ENCODE results near the gene C14orf132.
"Not testable (repeated sequence)": the region's sequence is repeated elsewhere in the genome, so short reads cannot be mapped to it uniquely, and the experiment has no call there.

C14orf132 gene

DNA sequence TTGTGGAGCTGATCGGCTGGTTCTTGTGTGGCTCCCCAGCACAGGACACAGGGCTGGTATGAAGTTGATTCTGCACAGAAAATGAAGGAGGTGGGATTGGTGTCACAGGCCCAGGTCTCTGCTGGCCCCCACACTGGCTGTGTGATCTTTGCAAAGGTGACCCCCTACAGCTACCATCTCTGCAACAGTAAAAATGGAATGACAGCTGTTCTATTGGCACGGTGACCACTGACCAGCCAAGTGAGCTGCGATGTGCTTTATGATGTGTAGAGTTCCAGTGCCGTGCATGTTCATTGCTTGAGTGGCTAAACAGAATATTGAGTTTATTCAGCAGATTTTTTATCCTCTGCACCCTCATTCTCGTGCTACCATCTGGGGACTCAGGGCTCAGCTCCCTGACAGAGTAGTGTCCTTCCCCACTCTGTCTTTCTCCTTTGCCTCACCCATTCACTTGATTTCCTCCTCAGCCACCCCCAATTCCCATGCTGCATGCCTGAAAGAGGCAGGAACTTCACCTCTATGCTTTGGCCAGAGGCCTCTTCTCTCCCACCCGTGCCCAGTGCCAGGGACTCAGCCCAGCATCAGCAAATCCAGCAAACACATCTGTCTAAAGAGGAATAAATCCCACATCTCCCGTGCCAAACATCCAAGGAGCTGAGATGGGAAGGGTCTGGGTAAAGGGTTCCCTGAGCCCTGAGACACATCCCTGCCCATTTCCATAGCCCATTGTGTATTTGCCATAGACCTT is 21.2 kb downstream of the C14orf132 start:
- DNase-seq: no peak

DNA sequence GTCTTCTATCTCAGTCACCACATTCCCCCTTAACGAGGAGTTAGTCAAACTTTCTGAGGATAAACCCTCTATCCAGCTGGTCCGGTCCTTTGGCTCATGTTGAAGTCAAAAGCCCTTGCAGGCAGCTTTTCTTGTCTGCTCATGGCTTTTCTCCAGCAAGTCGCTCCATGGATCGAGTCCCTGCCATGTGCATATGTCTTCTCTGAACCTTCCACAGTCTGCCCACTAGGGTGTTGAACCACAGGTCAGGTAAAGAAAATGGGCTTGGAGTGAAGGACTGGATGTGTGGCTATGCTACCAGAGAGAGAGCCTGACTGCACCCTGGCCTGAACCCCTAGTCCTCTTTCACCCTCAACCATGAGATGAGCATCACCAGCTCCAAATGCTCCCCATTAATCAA is 22.8 kb downstream of the C14orf132 start:
- DNase-seq: no peak

DNA sequence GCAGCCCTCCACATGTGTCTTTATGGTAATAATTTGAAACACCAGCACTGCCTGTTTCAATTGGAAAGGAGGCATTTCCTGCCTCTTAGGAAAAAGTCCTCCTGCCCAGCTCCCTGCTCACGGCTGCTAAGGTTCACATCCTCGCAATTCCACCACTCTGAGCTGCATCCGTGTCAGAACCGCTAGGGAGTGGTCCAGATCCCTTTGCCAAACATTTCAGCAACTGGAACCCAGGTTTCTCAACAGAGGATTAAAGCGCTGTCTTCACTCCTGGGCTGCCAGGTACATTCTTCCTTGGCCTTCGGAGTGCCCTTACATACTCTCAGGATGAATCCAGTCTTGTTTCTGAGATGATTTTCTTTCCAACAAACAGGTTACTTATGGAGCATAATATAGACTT is 23.3 kb downstream of the C14orf132 start:
- DNase-seq: no peak

DNA sequence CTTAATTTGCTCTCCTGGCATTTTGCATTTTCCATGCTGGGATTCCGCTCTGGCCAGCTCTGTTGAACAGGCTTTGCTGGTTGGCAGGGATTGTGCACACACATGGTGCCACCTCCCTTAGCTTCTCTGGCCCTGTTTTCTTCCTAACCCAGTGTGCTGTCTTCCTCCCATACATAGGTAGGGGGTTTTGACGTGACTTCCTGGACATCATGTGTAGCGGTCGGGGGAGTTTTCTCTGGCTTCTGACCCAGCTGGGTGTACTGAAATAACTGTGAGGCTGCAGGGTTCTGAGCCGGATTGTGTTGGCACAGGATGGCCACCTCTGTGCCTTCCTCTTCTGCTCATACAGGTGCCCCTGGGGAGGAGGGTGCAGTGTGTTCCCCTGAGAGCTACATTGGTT is 25.7 kb downstream of the C14orf132 start:
- DNase-seq: no peak

DNA sequence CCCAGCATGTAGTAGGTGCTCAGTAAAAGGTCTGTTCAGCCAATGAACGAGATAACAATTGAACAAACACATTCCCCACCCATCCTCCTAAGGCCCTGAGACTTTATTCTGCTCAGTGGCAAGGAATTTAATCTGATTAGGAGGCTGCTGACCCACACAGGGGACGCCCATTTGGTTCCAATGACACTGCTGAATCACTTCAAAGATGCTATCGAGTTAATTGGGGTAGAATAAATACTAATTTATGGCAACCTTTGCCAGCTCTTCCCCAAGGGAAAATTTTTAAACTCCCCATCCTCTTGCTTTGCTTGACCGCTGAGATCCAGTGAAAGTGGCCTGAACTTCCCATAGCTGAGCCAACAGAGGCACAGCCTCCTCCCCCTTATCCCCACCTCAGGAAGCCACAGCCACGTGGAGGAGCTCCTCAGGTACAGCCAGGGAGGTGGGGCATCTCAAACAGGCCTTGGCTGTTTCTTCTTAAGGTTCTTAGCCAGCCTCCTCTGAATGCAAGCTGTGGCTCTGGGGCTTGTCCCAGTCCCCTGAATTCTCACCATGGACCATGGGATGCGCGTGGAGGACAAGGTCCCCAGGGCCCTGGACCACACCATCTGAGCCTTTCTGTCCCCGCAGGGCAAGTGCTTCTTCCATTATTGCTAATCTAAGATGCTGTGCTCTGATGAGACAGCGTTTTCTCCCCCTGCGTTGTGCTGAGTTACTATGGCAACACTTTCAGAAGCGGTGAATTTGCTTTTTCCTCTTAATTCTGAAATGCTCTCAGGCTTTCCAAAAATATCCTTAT is 26.7 kb downstream of the C14orf132 start:
- DNase-seq: no peak

DNA sequence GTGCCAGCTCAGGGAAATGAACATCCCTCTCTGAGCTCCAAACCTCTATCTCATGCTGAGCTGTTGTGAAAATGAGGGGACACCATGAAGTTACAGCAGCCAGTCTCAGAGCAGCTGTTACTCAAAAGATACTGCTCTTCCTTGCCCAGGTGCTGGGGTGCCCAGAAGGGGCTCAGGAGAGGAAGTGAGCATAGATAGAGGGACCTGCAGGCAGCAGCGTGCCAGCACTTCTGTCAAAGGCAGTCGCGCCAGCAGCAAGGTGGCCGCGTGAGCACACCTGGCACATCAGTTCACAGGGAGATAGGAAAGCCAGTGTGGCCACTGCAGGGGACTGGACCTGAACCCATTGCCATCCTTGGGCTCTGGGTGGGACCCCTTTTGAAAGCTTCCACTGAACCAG is 27.8 kb downstream of the C14orf132 start:
- no peak for DNase-seq

DNA sequence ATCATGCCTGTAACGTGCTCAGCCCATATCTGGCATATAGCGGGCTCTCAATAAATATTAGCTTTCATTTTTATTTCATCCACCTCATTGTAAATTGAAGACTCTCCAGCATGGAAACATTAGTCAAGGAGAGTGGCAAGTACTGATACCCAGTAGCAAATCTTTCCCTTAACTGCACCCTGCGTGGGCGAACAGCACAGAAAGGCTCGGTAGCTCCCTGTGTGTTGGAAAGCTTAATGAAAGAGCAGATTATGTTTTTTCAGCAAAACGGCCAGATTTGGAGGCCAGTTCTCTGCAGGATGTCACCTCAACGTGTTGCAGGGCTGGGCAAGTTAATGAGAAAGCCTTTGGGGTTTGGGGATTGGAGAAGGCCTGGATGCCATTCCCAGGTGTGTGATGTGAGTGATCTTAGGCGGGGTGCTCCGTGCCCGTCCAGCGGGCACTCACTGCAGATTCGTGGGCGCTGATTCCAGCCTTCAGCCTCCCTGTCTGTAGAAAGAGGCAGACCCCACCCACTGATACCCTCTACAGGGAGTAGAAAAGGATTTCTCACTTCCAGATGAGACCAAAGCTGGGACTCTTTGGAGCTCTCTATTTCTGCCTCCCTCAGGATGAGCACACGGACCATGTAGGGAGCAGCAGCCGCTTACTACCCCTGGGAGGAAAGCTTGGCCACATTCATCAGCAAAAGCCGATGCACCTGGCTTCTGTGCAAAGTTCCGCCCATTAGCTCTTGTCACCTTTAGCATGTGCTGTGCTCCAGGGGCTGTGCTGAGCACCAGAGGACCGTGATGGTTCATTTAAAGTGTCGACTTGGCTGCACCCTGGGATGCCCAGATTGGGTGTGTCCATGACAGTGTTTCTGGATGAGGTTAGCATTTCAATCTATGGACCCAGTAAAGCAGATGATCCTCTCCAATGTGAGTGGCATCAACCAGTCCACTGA is 29.1 kb downstream of the C14orf132 start:
- DNase-seq: no peak

DNA sequence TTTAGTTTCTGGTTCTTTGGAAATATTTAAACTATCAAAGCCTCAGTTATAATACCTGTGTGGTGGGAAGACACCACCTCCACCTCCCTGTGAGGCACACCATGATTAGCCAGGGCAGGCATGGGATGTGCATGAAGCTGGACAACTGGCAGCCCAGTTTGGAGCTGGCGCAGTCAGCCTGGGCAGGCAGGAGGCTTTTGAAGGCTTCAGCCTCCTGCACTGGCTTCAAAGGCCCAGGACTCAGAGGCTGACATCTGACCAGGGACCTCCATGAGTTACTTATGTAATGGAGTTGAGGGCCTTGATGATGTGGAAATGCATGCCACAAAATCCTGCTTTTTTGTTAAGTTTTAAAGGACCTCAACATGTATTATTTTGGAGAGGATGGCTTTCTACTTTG is 30.3 kb downstream of the C14orf132 start:
- no peak for DNase-seq

DNA sequence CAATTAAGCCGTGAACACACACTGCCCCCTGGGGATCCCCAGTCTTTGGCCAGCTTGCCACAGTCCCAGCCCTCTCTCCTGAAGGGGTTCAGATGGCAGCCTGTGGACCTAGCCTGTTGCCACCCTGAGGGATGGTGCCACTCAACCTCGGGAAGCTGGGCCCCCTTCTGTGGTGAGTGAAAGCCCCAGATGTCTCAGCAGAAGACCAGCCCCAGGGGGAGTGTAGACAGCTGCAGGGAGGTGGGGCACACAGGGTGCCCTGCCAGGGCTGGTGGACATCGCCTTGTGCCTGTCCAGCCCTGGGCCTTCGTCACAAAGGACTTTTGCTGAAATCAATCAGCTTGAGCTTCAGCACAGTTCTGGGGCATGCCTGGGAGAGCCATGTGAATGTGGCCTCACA is 32.4 kb downstream of the C14orf132 start:
- no peak for DNase-seq

DNA sequence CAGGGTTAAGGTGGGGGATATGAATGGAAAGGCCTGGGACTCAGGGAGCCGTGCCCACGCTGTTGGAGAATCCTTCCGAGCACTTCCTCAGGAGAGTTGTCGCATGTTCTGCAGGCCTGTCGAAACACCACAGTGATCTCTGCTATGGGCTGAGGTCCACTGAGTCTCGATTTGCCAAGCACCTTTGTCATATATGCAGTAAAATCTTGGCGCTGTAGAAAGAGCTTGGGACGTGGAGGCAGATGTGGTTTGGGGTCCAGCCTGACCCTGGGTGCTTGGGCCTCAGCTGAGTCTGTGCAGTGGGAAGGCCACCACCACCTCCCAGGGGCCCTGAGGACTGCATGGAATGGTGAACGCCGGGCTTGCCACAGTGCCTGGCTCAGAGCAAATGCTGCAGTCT is 32.9 kb downstream of the C14orf132 start:
- DNase-seq: no peak

DNA sequence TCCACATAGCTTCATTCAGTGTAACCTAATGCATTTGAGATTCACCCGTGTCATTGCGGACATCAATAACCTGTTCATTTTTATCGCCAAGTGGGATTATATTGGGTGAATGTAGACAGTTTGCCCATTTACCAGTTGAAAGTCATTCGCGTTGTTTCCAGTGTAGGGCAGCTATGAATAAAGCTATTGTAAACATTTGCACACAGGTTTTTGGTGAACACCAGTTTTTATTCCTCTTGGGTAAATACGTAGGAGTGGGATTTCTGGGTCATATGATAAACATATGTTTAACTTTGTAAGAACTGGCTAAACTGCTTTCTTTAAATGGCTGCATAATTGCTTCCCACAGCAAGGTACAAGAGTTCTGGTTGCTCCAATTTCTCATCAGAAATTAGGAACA is 33.6 kb downstream of the C14orf132 start:
- DNase-seq: no peak

DNA sequence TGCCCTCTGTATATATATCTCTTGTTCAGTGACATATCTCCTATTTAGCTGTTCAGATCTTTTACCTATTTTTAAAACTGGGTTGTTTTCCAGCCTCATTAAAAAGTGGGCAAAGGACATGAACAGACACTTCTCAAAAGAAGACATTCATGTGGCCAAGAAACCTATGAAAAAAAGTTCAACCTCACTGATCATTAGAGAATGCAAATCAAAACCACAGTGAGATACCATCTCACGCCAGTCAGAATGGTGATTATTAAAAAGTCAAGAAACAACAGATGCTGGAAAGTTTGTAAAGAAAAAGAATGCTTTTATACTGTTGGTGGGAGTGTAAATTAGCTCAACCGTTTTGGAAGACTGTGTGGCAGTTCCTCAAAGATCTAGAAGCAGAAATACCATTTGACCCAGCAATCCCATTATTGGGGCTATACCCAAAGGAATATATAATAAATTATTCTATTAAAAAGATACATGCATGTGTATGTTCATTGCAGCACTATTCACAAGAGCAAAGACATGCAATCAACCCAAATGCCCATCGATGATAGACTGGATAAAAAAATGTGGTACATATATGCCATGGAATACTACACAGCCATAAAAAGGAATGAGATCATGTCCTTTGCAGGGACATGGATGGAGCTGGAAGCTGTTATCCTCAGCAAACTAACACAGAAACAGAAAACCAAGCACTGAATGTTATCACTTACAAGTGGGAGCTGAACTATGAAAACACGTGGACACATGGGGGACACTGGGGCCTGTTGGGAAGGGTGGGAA is 34.3 kb downstream of the C14orf132 start:
- DNase-seq: not testable (repeated sequence)

DNA sequence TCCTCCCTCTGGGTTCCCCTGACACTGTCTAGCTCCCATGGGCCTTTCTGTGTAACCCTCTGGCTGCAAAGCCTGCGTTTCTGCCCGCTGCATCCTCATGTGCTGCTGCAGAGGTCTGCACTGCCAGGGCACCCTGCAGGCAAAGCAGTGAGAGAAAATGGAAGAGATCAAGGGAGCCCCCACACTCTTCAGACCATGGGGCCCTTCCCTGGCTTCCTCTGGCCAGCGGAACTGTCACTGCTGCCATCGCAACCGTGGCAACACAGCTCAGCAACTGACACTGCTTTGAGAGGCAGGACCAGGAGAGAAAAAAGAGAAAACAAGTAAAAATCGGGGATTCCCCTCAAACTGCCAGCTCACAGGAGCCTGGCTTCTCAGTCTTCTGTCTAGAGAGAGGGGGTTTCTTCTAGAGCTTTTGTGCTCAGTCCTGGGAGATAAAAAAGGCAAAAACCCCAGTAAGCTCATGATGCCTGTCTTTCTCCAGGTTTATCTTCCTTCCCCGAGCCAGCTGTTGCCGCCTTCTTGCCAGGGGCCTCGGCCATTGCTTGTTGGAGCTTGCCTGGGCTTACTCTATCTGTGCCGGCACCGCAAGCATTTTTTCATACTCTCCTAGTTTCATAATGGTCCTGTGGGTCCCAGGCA is 38.9 kb downstream of the C14orf132 start:
- DNase-seq: no peak

DNA sequence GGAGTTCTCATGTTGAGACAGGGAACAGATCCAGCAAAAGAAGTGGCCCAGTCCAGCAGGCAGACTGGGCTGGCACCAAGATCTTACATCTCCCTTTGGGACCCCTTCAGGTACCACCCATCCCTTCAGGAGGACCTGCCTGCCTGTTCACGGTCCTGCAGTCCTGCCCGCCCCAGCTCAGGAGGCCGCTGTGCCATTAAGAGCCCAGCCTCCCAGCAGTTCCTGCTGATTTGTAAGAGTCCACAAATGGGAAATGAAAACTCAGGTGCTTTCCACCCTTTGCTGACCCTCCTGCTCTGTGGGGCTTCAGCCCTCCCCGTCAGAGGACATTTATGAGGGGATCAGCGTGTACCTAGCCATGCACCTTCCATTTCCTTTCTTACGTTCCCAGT is 39.5 kb downstream of the C14orf132 start:
- DNase-seq: no peak

DNA sequence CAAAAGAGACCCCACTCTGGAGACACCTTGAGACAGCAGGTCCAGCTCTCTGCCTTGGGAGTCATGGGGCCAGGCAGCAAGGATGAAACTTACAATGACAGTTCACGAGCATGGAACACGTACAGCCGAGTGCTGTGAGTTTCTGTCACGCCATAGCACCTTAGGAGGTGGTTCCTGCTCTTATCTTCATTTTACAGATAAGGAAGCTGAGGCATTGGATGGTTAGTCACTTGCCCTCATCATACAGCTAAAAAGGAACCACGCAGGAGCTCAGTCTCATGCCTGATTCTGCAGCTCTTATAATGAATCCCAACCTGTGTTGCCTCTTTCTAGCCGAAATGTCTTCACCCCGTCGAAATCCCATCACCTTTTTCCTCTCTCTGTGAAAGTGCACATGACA is 39.9 kb downstream of the C14orf132 start:
- DNase-seq: no peak

DNA sequence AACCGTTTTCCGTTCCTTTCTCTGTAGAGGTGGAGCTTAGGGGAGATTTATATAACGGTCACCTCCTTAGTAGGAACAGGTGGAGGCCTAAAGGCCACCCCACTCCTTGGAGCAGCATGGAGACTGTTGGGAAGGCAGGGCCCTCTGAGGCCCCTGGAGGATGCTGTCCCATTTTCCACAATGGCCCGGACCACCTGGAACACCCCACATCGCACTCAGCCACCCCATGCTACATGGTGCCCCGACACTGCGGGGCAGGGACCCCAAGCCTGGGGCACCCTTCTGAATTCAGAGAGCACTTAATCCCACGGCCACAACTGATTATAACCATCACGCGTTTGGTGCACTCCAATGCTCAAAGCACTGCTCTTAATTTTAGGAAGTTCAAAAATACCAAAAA is 41.4 kb downstream of the C14orf132 start:
- DNase-seq: no peak

DNA sequence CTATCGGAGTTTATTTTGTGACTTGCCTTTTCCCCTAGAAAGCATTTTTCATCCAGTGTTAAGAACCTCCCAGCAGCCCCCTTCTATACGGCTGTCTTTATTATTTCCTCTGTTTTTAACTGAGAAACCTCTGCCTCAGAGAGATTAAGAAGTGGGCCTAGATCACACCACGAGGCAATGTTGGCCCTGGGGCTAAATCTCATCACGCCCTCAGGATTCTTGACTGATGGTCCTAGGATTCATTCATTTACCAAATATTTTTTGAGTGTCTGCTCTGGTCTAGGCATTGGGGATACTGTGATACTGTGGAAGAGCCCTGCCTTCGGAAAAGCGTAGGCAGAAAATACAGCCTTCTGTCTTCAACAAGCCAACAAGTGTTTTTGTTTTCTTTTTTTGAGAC is 42.1 kb downstream of the C14orf132 start:
- DNase-seq: no peak

DNA sequence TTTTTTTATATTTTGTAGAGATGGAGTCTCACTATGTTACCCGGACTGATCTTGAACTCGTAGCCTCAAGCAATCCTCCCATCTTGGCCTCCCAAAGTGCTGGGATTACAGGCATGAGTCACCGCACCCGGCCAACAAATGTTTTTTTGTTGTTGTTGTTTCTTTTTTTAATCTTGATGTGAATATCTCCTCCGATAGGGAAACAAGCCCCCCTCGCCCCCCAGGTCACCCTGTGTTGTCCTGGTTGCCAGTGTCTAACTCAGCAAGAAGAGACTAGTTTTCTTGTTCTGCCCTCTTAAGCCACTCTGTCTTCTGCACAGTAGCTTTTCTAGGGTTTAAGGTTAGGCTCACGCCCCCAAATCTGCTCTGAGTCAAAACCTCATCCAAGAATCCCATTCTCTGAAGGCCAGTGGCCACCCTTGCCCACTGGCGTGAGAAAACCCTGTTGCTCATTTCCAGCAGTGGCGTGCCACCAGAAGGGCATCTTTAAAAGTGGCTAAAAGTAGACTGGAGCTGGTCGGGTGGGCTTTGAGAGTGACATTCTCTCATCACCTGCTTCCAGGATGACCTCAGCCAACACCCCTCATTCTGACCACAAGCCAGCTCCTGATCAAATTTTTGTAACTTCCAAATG is 42.7 kb downstream of the C14orf132 start:
- no peak for DNase-seq

DNA sequence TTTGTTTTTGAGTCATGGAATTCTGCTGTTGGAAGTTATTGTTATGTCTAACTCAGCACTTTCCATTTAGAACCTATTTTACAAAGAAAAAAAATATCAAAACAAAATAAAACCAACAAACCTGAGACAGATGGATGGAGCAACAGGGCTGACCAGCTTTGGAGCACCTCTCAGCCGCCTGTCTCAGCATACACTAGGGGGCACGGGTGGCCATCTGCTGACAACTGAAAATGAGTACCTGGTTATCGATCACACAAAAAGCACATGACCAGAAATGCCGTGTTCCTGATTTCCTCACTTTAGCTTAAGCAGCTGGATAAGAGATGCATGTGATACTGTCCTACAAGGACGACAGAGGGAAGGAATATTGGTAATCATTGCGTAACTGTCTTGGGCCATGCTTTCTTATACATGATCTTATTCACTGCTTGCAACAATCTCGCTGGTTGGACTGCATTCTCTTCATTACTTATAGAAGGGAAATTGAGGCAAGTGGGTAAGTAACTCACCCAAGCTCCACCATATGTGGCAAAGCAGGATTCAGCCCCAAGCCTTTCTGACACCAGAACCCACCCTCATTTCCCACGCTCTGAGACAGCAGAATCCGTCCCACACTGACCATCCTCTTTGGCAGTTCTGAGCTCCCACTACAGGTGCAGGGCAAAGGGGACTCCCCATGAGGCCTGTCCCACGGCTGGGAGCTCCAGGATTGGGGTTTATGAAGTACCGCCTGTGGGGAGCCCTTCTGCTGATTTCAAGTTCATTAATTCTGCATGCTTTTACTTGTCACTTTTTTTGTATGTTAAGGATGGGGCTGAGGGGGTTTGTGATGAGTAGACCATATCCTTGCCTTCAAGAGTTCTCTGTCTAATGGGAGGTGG is 43.5 kb downstream of the C14orf132 start:
- DNase-seq: no peak

DNA sequence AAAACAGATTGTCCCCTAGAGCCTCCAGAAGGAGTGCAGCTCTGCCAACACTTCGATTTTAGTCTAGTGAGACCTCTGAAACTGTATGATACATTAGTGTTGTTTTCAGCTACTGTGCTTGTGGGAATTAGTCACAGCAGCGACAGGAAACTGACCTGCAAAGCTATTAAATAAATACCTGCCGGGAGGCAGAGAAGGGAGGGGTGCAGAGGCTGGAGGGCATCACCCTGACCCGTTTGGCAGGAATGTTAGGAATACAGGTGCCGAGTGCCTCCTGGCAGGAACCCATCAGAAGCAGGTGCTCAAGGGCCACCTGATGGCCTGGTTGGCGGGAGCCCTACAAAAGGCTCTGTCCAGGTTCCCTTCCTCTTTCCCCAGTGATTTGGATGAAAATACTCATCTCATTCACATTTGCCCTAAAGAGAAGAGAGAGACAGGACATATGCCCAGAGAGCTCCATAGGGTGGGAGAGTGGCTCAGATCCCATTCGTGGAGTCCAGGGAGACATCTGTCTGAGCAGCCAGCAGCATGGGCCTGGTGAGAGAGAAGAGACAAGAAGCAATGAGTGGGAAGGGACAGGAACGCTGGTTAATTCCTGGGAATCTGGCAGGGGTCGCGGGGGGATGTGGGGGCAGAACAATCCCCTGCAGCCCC is 44.6 kb downstream of the C14orf132 start:
- DNase-seq: no peak

All from activated CD4-positive, alpha-beta T cell treated with anti-CD3 and anti-CD28 coated beads, Interleukin-2, amount 50 U/mL, for 48 hours (primary cell).